Measurements from ENCODE around the gene DUS4L. TPM values are rescaled to one million over a fixed set of nuclear protein-coding genes. Genes with fewer than 3 reads are reported as not detected.

DUS4L gene
- total RNA-seq, 1 donor from 2014 or later: 9.4 TPM

- ATAC-seq (ENCODE audit: poor library complexity) (no peak), DNase-seq (no peak)
- intact Hi-C loops (cut with DNase I): no loop called here
Observed at GRCh38 chr7:107573537-107573936, 9.8 kb downstream of the DUS4L start.

GRCh38 chr7:107579554-107579884 lies 15.7 kb downstream of the DUS4L start:
- DNase-seq (no peak), ATAC-seq (ENCODE audit: poor library complexity) (peak; percentile 34)
- intact Hi-C loops (cut with DNase I): no loop called here

GRCh38 chr7:107579885-107580715 lies 16.3 kb downstream of the DUS4L start, which contains the start of gene BCAP29:
TSS of gene BCAP29 (plus strand) at chr7:107580246. CDS start at chr7:107580773, 527 bp downstream.
- peak; percentile 97 for ATAC-seq (ENCODE audit: poor library complexity)
- peak; percentile 87 for DNase-seq
- intact Hi-C loops (cut with DNase I): no loop called here

- ATAC-seq (ENCODE audit: poor library complexity) (no peak), DNase-seq (no peak)
- intact Hi-C loops (cut with DNase I): no loop called here
Observed at GRCh38 chr7:107580716-107581383, 17.1 kb downstream of the DUS4L start.

GRCh38 chr7:107581387-107582013 lies 17.7 kb downstream of the DUS4L start:
- DNase-seq: no peak
- intact Hi-C loops (cut with DNase I): no loop called here
- ATAC-seq (ENCODE audit: poor library complexity): no peak

- DNase-seq: no peak
- ATAC-seq (ENCODE audit: poor library complexity): no peak
- intact Hi-C loops (cut with DNase I): no loop called here
Observed at GRCh38 chr7:107582875-107583274, 19.1 kb downstream of the DUS4L start.

GRCh38 chr7:107584716-107585115 lies 20.9 kb downstream of the DUS4L start:
- intact Hi-C loops (cut with DNase I): no loop called here
- no peak for ATAC-seq (ENCODE audit: poor library complexity)
- DNase-seq: no peak

- intact Hi-C loops (cut with DNase I): no loop called here
- DNase-seq (no peak), ATAC-seq (ENCODE audit: poor library complexity) (no peak)
Observed at GRCh38 chr7:107588529-107589130, 24.9 kb downstream of the DUS4L start.

- DNase-seq (no peak), ATAC-seq (ENCODE audit: poor library complexity) (no peak)
- intact Hi-C loops (cut with DNase I): no loop called here
Observed at GRCh38 chr7:107591421-107591820, 27.6 kb downstream of the DUS4L start.

- ATAC-seq (ENCODE audit: poor library complexity) (no peak), DNase-seq (no peak)
- intact Hi-C loops (cut with DNase I): no loop called here
Observed at GRCh38 chr7:107592361-107593024, 28.7 kb downstream of the DUS4L start.

GRCh38 chr7:107593025-107593410 lies 29.2 kb downstream of the DUS4L start:
- no peak for ATAC-seq (ENCODE audit: poor library complexity)
- intact Hi-C loops (cut with DNase I): no loop called here
- no peak for DNase-seq

GRCh38 chr7:107594961-107595737 lies 31.4 kb downstream of the DUS4L start:
- no peak for DNase-seq
- ATAC-seq (ENCODE audit: poor library complexity): peak; percentile 55
- intact Hi-C loops (cut with DNase I): no loop called here

GRCh38 chr7:107596881-107597581 lies 33.3 kb downstream of the DUS4L start:
- DNase-seq (no peak), ATAC-seq (ENCODE audit: poor library complexity) (peak; percentile 71)
- intact Hi-C loops (cut with DNase I): no loop called here

GRCh38 chr7:107597582-107597916 lies 33.8 kb downstream of the DUS4L start:
- DNase-seq (no peak), ATAC-seq (ENCODE audit: poor library complexity) (no peak)
- intact Hi-C loops (cut with DNase I): no loop called here

GRCh38 chr7:107597953-107598352 lies 34.2 kb downstream of the DUS4L start:
- ATAC-seq (ENCODE audit: poor library complexity) (no peak), DNase-seq (no peak)
- intact Hi-C loops (cut with DNase I): no loop called here

- no peak for DNase-seq
- ATAC-seq (ENCODE audit: poor library complexity): no peak
- intact Hi-C loops (cut with DNase I): no loop called here
Observed at GRCh38 chr7:107599262-107599661, 35.5 kb downstream of the DUS4L start.

- DNase-seq (no peak), ATAC-seq (ENCODE audit: poor library complexity) (no peak)
- intact Hi-C loops (cut with DNase I): no loop called here
Observed at GRCh38 chr7:107600816-107601215, 37.0 kb downstream of the DUS4L start.

Measured in Right ventricle myocardium superior (tissue), 1 donor.